IgD-negative memory B cell (primary cell): ENCODE data around the gene LRCH2. TPM values are rescaled to one million over a fixed set of nuclear protein-coding genes. Genes with fewer than 3 reads are reported as not detected.
A peak's percentile ranks its signal among the peaks of the same experiment; 100 is the strongest.

Source experiments
- H3K27ac Mint-ChIP-seq, 3 donors: one replicate each; pipeline ENCODE4 v1.8.0; 2020 to 2022; ENCODE audit warnings: mild to moderate bottlenecking in 3 of 3, mixed read lengths in 3 of 3, moderate library complexity in 1 of 3
- H3K27me3 Mint-ChIP-seq: one replicate; pipeline ENCODE4 v1.8.0; 2021; ENCODE audit warnings: mixed read lengths
- H3K36me3 Mint-ChIP-seq: one replicate; pipeline ENCODE4 v1.8.0; 2020; ENCODE audit warnings: mild to moderate bottlenecking, mixed read lengths
- H3K4me1 Mint-ChIP-seq, 3 donors: one replicate each; pipeline ENCODE4 v1.8.0; 2020 to 2022; ENCODE audit warnings: mixed read lengths in 3 of 3, mild to moderate bottlenecking in 1 of 3
- H3K4me3 Mint-ChIP-seq, 4 donors: one replicate each; pipeline ENCODE4 v1.8.0; 2020 to 2022; ENCODE audit warnings: mild to moderate bottlenecking in 4 of 4, mixed read lengths in 4 of 4, moderate library complexity in 3 of 4
- H3K9me3 Mint-ChIP-seq, 3 donors: one replicate each; pipeline ENCODE4 v1.8.0; 2020 to 2021; ENCODE audit warnings: mixed read lengths in 3 of 3, mild to moderate bottlenecking in 1 of 3
- polyA plus RNA-seq: library from polyadenylated mRNA; unstranded; fragments of 300-500 nt; fragmentation: Illumina TruSeq; gene quantifications from one replicate; pipeline ENCODE4 v1.2.3, GENCODE V29; 2021

Gene LRCH2
- polyA plus RNA-seq, 1 donor from 2014 or later = not detected

DNA sequence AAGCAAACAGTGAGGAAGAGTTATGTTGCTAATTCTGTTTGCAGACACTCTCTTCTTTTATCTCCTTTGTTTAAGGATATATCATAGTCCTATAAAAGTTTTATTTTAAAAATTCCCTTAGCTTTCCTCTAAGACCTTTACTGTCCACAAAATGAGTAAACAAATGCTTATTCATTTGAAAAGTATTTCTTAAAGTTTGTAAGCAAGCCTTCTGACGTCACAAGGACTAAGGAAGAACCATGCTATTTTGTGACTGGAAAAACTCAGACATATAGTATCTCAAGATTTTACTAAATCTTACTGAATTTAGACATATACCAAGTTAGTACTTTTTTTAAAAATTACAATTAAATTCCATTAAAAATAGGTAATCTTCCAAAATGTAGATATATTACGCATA is 49.9 kb downstream of the LRCH2 start:
- Mint-ChIP-seq H3K9me3 (peaks cover 0 to 1% (median 0%) of the 10 kb centered on the region in 3 donors), H3K27me3 (no peaks in the 10 kb centered on the region), H3K4me3 (no peak overlapping the region), H3K36me3 (no peaks in the 10 kb centered on the region), H3K4me1 (no peaks in the 10 kb centered on the region), H3K27ac (no peak overlapping the region)

DNA sequence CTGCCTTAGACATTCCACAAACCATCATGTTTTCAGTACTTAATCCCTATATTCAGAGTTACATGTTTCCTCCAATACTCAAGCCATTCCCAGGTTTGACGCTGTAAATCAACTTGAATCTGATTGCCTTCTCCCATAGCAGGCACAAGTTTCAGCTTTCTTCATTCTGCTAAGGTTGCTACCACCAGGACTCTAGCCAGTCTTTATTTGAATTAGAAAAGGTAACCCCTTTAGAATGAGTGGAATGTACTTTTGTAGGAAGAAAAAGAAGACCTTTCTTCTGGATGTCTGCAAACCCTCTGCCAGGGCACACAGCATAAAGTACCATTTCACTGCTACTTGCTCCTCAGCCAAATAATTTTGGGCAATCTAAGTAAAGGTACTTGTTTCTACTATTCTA is 55.4 kb downstream of the LRCH2 start:
- Mint-ChIP-seq H3K9me3 (peaks cover 0 to 1% (median 0%) of the 10 kb centered on the region in 3 donors), H3K4me1 (no peaks in the 10 kb centered on the region), H3K27ac (no peak overlapping the region), H3K36me3 (no peaks in the 10 kb centered on the region), H3K27me3 (no peaks in the 10 kb centered on the region), H3K4me3 (no peak overlapping the region)

DNA sequence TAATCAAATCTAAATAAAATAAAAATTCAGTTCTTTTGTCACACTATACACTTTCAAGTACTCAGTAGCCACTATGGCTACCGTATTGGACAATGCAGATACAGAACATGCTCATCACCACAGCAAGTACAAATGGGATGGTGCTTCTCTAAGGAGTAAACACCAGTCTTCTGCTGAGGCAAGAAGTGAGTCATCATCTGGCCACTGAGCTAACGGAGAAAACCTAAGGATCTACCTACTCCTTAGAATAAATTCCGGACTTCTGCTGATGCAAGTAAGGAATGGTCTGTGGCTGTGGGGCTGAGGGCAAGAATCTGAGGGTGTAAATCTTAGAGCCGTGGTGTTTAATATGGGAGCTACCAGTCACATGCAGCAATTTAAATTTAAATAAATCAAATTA is 56.0 kb downstream of the LRCH2 start:
- Mint-ChIP-seq H3K4me3 (no peak overlapping the region), H3K9me3 (peaks cover 0 to 1% (median 0%) of the 10 kb centered on the region in 3 donors), H3K27me3 (no peaks in the 10 kb centered on the region), H3K36me3 (no peaks in the 10 kb centered on the region), H3K27ac (no peak overlapping the region), H3K4me1 (no peaks in the 10 kb centered on the region)

DNA sequence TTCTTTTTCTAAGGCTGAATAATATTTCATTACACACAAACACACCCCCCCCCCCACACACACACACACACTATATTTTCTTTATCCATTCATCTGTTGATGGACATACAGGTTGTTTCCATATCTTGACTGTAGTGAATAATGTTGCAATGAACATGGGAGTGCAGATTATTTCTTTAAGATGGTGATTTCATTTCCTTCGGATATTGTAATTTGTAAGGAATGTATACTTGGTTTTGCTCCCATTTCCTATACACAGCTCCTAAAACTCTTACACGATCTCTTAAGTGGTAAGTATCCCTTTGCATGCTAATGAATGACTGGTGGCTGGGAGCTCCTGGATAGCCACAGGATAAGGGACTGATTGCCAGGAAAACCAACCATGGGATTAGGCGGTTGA is 59.3 kb downstream of the LRCH2 start:
- H3K27ac Mint-ChIP-seq = no peak overlapping the region
- no peaks in the 10 kb centered on the region for H3K36me3 Mint-ChIP-seq
- H3K9me3 Mint-ChIP-seq = no peaks in the 10 kb centered on the region
- H3K4me3 Mint-ChIP-seq = no peak overlapping the region
- no peaks in the 10 kb centered on the region for H3K4me1 Mint-ChIP-seq
- no peaks in the 10 kb centered on the region for H3K27me3 Mint-ChIP-seq

DNA sequence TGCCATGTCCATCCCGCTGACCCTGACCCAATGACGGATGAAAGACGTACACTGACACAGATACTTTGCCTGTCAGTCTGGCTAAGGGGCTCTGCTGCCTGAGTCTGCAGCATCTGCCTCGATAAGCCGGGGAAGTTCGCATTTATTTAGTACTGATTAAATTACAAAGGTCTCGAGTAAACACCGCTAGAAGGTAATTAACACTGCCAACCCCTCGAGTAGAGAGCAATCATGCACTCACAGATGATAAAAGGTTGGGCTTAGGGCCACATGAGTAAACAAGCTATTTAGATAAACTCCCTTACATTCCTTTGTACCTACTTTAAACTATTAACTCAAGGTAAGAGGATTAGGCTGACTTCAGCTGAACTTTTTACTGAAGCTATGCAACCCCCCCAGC is 60.7 kb downstream of the LRCH2 start:
- H3K27me3 Mint-ChIP-seq = no peaks in the 10 kb centered on the region
- no peaks in the 10 kb centered on the region for H3K4me1 Mint-ChIP-seq
- no peak overlapping the region for H3K4me3 Mint-ChIP-seq
- no peaks in the 10 kb centered on the region for H3K9me3 Mint-ChIP-seq
- no peak overlapping the region for H3K27ac Mint-ChIP-seq
- no peaks in the 10 kb centered on the region for H3K36me3 Mint-ChIP-seq

DNA sequence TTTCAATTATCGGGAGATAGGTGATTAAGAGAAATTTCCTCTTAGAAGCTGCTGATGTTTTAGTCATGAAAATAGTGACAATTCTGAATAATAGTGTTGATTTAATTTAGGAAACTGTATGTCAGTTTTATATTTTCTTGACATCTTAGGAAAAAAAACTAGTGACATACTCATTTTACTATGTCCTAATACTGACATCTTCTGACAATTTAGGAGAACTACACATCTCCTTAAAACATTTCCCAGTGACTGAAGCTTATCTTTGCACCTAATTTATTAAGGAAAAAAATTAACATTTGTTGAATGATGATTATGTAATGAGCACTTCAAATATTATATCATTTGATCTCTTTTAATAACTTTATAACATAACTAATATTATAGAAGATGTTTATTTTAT is 86.7 kb downstream of the LRCH2 start:
- Mint-ChIP-seq H3K27ac (no peak overlapping the region), H3K4me1 (no peaks in the 10 kb centered on the region), H3K27me3 (no peaks in the 10 kb centered on the region), H3K4me3 (no peak overlapping the region), H3K9me3 (peaks cover 4 to 12% (median 9%) of the 10 kb centered on the region in 3 donors), H3K36me3 (no peaks in the 10 kb centered on the region)

DNA sequence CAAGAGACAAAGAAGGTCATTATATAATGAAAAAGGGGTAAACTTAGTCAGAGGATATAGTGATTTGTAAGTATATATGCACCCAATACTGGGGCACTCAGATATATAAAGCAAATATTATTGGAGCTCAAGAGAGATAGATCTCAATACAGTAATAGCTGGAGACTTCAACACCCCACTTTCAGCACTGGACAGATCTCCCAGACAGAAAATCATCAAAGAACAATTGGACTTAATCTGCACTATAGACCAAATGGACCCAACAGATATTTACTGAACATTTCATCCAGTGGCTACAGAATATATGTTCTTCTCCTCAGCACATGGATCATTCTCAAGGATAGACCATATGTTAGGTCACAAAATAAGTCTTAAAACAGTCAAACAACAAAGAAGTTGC is 91.8 kb downstream of the LRCH2 start:
- Mint-ChIP-seq H3K27ac (no peak overlapping the region), H3K4me1 (no peaks in the 10 kb centered on the region), H3K36me3 (no peaks in the 10 kb centered on the region)

DNA sequence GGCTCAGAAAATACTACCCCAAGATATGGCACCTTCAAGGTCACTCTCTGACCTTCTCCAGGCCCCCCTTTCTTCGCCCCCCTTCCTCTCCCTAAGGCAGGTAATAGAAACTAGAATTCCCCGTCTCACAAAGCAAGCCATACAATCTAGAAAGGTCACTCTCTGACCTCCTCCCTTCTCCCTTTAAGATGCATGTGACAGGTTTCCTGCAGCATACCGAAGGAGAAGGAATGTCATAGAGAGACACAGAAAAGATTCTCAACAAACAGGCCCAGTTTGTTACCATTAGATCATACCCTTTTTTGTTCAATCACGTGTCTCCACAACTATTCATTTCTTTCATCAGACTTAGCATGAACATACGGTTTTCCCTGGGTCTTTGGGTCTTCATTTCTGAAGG is 95.9 kb downstream of the LRCH2 start:
- Mint-ChIP-seq H3K27me3 (peaks cover 2% of the 10 kb centered on the region), H3K36me3 (no peaks in the 10 kb centered on the region), H3K4me3 (no peak overlapping the region), H3K9me3 (peaks cover 0 to 6% (median 5%) of the 10 kb centered on the region in 3 donors), H3K27ac (no peak overlapping the region), H3K4me1 (no peaks in the 10 kb centered on the region)

More for the DNA sequence above, 91.8 kb downstream of the LRCH2 start:
- no peak overlapping the region for H3K4me3 Mint-ChIP-seq
- H3K9me3 Mint-ChIP-seq = peaks cover 4 to 14% (median 9%) of the 10 kb centered on the region in 3 donors
- peaks cover 2% of the 10 kb centered on the region for H3K27me3 Mint-ChIP-seq

DNA sequence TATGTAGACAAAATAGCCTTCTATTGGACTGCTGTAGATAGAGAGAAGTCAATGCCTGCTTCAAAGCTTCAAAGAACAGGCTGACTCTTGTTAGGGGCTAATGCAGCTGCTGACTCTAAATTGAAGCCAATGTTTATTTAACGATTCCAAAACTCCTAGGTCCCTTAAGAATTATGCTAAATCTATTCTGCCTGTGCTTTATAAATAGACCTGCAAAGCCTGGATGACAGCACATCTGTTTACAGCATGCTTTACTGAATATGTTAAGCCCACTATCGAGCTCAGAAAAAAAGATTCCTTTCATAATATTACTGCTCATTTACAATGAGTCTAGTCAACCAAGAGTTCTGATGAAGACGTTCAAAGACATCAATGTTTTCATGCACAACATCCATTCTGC is 99.5 kb downstream of the LRCH2 start:
- Mint-ChIP-seq H3K27ac (no peak overlapping the region), H3K27me3 (peaks cover under 1% of the 10 kb centered on the region), H3K4me1 (no peaks in the 10 kb centered on the region), H3K36me3 (no peaks in the 10 kb centered on the region), H3K9me3 (no peaks in the 10 kb centered on the region), H3K4me3 (no peak overlapping the region)

DNA sequence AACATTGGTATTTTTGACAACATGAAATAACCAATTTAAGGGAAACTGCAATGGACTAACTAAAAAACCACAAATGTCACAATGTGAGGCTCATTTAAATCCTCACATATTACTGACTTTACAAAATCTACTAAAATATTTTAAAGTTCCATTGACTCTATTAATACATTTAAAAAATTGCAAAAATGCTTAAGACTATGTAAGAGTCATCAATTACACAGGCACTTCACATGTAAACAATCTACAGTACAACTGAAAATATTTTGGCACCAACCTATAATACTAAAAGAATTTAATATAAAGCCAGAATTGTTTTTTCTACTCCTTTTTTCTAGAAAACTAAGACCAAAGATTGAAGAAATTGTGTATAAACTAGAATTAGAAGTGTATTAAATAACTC is 121.5 kb downstream of the LRCH2 start:
- Mint-ChIP-seq H3K9me3 (peaks cover 0 to 3% (median 0%) of the 10 kb centered on the region in 3 donors), H3K27ac (no peak overlapping the region), H3K36me3 (no peaks in the 10 kb centered on the region), H3K4me1 (no peaks in the 10 kb centered on the region), H3K27me3 (no peaks in the 10 kb centered on the region), H3K4me3 (no peak overlapping the region)

DNA sequence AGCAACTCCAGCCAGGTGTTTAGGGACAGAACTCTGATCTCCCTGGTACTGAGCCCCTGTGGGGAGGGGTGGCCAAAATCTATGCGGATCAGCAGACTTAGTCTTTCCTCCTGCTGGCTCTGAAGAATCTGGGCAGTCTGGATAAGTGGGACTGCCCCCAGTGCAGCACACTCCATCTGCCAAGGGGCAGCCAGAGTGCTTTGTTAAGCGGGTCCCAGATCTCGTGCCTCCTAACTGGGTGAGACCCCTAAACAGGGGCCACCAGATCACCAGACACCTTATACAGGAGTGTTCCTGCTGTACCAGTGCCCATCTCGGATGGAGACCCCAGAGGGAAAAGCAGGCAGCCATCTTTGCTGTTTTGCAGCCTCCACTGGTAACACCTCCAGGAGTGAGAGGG is 135.0 kb downstream of the LRCH2 start:
- no peaks in the 10 kb centered on the region for H3K27me3 Mint-ChIP-seq
- H3K4me1 Mint-ChIP-seq = no peaks in the 10 kb centered on the region
- H3K36me3 Mint-ChIP-seq = no peaks in the 10 kb centered on the region
- peaks cover 5 to 10% (median 6%) of the 10 kb centered on the region in 3 donors for H3K9me3 Mint-ChIP-seq
- no peak overlapping the region for H3K27ac Mint-ChIP-seq
- H3K4me3 Mint-ChIP-seq = no peak overlapping the region

DNA sequence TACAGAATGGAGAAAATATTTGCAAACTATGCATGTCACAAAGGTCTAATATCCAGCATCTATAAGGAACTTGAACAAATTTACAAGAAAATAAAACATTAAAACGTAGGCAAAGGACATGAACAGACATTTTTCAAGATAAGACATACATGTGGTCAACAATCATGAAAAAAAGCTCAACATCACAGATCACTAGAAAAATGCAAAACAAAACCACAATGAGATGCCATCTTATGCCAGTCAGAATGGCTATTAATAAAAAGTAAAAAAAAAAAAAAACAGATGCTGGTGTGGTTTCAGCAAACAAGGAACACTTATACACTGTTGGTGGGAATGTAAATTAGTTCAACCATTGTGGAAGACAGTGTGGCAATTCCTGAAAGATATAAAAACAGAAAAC is 140.7 kb downstream of the LRCH2 start:
- Mint-ChIP-seq H3K27me3 (no peaks in the 10 kb centered on the region), H3K36me3 (no peaks in the 10 kb centered on the region), H3K4me1 (no peaks in the 10 kb centered on the region), H3K27ac (no peak overlapping the region), H3K4me3 (no peak overlapping the region), H3K9me3 (no peaks in the 10 kb centered on the region)

DNA sequence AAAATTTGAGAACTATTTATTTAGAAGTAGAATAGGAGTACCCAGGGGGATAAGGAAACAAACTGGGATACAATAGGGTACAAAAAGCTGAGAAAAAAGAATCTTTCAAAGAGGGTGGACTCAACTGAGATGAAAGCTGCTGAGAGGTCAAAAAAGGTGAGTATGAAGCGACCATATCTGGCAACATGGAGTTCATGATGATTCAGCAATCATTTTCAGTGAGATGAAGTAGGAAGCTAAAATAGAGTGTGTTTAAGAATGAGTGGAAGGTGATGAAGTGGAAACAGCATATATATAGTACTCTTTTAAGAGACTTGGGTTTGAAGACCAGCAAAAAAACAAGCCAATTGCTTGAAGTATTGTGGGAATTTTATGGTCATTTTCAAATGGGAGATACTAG is 144.5 kb downstream of the LRCH2 start:
- Mint-ChIP-seq H3K9me3 (no peaks in the 10 kb centered on the region), H3K27ac (no peak overlapping the region), H3K36me3 (no peaks in the 10 kb centered on the region), H3K4me3 (no peak overlapping the region), H3K4me1 (no peaks in the 10 kb centered on the region), H3K27me3 (no peaks in the 10 kb centered on the region)

DNA sequence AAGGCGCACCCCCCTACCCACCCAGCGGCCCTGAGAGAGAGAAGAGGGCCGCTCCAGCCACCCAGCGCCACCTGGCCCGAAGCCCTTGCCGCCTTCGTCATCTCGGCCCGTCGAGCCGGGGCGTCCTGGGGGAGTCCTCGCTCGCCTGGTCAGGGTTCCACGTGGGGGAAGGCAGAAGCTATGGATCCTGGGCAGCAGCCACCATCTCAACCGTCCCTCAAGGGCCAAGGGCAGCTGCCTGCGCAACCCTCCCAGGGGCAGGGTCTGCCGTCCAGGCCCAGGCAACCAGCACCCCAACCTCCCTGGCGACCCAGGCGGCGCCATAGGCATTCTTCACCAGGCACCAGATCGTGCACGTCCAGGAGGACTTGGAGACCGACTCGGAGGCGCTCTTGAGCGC is 165.0 kb downstream of the LRCH2 start:
- H3K27ac Mint-ChIP-seq = no peak overlapping the region
- H3K36me3 Mint-ChIP-seq = no peaks in the 10 kb centered on the region
- H3K4me3 Mint-ChIP-seq = no peak overlapping the region
- no peaks in the 10 kb centered on the region for H3K4me1 Mint-ChIP-seq
- peaks cover 0 to 2% (median 0%) of the 10 kb centered on the region in 3 donors for H3K9me3 Mint-ChIP-seq
- no peaks in the 10 kb centered on the region for H3K27me3 Mint-ChIP-seq

DNA sequence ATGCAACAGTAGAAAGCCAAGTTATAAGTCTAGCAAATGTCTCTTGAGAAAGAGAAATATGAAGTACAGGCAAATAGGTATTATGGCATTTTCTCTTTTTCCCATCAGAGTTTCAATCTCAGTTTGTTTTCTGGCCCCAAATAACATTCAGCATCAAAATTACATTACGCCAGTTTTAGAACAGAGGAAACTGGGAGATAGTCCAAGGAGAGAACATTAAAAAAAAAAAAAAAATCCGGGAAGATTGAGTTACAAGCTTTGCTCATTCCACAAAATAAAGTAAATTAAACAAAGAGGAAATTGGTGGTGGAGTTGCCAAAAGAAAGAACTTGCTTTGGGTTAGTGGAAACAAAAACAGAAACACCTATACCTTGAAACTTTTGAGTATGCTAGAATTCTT is 166.1 kb downstream of the LRCH2 start:
- no peak overlapping the region for H3K27ac Mint-ChIP-seq
- H3K27me3 Mint-ChIP-seq = no peaks in the 10 kb centered on the region
- no peak overlapping the region for H3K4me3 Mint-ChIP-seq
- H3K36me3 Mint-ChIP-seq = no peaks in the 10 kb centered on the region
- no peaks in the 10 kb centered on the region for H3K4me1 Mint-ChIP-seq
- peaks cover 0 to 2% (median 0%) of the 10 kb centered on the region in 3 donors for H3K9me3 Mint-ChIP-seq

DNA sequence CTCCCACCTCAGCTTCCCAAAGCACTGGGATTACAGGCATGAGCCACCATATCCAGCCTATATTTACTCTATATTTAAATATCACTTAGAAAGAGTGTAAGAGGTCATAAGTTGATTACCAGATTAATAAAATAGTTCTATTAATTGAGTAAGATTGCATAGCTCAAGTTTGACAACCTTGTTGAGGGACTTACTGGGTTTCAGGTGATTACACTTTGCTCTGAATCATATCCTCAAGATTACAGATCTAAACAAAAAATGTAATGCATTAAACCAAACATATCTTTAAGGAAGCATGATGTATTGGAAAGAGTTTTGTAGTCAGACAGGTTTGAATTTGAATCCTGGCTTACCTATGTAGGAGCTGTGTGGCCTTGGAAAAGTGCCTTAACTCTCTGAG is 168.6 kb downstream of the LRCH2 start:
- Mint-ChIP-seq H3K4me3 (no peak overlapping the region), H3K4me1 (no peaks in the 10 kb centered on the region), H3K36me3 (no peaks in the 10 kb centered on the region), H3K27ac (peak overlapping the region in 1 of 3 donors; percentile 56), H3K27me3 (no peaks in the 10 kb centered on the region), H3K9me3 (peaks cover 0 to 3% (median 2%) of the 10 kb centered on the region in 3 donors)
